Neural crest cell (in vitro differentiated cells): ENCODE data around the gene SERPINB8. TPM values are rescaled to one million over a fixed set of nuclear protein-coding genes. Genes with fewer than 3 reads are reported as not detected.
A peak's percentile ranks its signal among the peaks of the same experiment; 100 is the strongest.

ENCODE experiments used
- DNase-seq: peaks from one replicate; pipeline ENCODE4 v3.0.0; 2021; ENCODE audit warnings: low read depth, mixed read lengths, low spot score
- H3K27ac Mint-ChIP-seq: one replicate; pipeline ENCODE4 v1.8.0; 2021; ENCODE audit warnings: mild to moderate bottlenecking, mixed read lengths; ENCODE audit not compliant: unreplicated experiment
- H3K27me3 Mint-ChIP-seq: 2 replicates; pipeline ENCODE4 v1.8.0; 2021; ENCODE audit warnings: low read depth, mild to moderate bottlenecking, mixed read lengths
- H3K36me3 Mint-ChIP-seq: 2 replicates; pipeline ENCODE4 v1.8.0; 2021; ENCODE audit warnings: low read depth, mild to moderate bottlenecking, mixed read lengths
- H3K4me1 Mint-ChIP-seq: 2 replicates; pipeline ENCODE4 v1.8.0; 2021; ENCODE audit warnings: mixed read lengths
- H3K4me3 Mint-ChIP-seq: one replicate; pipeline ENCODE4 v1.8.0; 2021; ENCODE audit warnings: mild to moderate bottlenecking, mixed read lengths
- H3K9me3 Mint-ChIP-seq: 2 replicates; pipeline ENCODE4 v1.8.0; 2021; ENCODE audit warnings: mixed read lengths
- total RNA-seq: library from RNA; stranded (reverse); gene quantifications from 2 replicates; pipeline ENCODE4 v1.2.1, GENCODE V29; 2021
- TF ChIP-seq, protein P1 (sequence below): fragments of 200-600 bp; sonication (generic); conservative IDR thresholded peaks from 2 replicates; pipeline ENCODE4 v1.5.0; 2021; ENCODE audit warnings: antibody characterized with exemption, mild to moderate bottlenecking

Gene SERPINB8
- total RNA-seq, 1 donor from 2014 or later = 3.7 TPM

DNA sequence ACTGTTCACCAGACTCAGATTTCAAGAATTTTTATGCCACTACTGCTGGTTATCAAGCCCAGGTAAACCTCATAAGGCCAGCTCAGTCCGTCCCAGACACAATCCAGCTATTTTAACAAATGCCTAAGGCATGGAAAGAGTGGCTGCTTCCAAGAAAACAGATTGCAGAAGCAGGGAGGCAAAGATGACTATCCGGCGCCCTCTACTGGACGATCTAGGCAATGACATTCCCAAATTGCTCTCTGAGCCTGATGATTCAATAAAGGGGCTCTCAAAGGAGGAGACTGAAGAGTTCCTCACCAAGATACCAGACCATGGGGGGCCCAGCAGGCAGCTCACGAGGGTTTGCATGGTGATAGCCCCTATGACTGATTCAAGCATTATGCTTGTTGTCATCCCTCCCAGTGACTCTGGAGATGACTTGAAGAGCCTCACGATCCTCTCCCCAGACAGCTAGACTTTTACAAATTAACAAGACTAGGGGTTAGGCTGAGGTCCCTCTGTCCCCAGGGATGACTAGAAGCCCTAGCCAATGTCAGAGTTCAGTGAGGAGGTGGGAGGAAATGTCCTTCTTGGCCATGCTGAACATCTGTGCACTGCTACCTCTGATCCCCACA lies 25.0 kb downstream of the SERPINB8 start:
- peaks cover 15% of the 10 kb centered on the region for H3K9me3 Mint-ChIP-seq
- DNase-seq = peak; percentile 55

DNA sequence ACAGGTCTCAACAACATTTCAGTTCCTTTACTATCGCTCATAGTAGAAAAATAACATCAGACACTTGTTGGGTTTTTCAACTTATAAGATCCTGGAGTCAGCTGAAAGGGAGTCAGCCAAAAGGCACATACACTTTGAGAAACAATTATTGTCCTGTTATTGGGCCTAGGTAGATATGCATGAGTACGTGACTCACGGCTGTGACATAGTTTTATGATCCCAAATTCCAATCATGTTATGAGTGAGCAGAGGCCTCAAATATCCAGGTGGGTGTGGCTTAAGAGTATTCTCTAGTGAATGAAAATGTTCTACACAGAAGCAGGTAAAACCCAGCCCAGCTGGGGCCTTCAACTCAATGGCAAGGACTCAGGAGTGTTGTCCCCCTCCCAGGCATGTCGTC lies 27.2 kb downstream of the SERPINB8 start:
- peaks cover 17% of the 10 kb centered on the region for H3K9me3 Mint-ChIP-seq
- H3K4me1 Mint-ChIP-seq = no peaks in the 10 kb centered on the region
- no peak for DNase-seq
- H3K4me3 Mint-ChIP-seq = no peak overlapping the region
- H3K27ac Mint-ChIP-seq = no peak overlapping the region
- TF ChIP-seq, protein P1, sequence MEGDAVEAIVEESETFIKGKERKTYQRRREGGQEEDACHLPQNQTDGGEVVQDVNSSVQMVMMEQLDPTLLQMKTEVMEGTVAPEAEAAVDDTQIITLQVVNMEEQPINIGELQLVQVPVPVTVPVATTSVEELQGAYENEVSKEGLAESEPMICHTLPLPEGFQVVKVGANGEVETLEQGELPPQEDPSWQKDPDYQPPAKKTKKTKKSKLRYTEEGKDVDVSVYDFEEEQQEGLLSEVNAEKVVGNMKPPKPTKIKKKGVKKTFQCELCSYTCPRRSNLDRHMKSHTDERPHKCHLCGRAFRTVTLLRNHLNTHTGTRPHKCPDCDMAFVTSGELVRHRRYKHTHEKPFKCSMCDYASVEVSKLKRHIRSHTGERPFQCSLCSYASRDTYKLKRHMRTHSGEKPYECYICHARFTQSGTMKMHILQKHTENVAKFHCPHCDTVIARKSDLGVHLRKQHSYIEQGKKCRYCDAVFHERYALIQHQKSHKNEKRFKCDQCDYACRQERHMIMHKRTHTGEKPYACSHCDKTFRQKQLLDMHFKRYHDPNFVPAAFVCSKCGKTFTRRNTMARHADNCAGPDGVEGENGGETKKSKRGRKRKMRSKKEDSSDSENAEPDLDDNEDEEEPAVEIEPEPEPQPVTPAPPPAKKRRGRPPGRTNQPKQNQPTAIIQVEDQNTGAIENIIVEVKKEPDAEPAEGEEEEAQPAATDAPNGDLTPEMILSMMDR = no peak
- H3K27me3 Mint-ChIP-seq = no peaks in the 10 kb centered on the region
- peaks cover 16% of the 10 kb centered on the region for H3K36me3 Mint-ChIP-seq

More for the DNA sequence above, 25.0 kb downstream of the SERPINB8 start:
- Mint-ChIP-seq H3K27ac (no peak overlapping the region), H3K4me3 (no peak overlapping the region), H3K36me3 (peaks cover 20% of the 10 kb centered on the region), H3K4me1 (no peaks in the 10 kb centered on the region), H3K27me3 (no peaks in the 10 kb centered on the region)
- TF ChIP-seq, protein P1 = peak; percentile 86

DNA sequence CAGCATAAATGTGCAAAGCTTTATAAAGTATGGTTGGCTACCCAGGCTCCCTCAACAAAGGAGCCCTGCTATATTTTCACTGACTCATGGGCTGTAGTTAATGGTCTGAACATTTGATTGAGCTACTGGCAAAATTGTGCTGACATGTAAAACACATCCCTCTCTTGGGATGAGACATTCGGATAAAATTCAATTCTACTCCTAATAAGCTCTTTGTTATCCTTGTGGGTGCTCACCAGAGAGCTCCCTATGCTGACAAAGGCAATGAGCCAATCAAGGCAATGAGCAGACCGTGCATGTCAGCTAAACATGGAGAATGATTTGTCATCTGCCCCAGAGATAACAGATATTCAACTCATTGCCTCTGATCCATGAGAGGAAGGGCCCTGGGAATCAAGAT lies 27.7 kb downstream of the SERPINB8 start:
- TF ChIP-seq, protein P1 = no peak
- Mint-ChIP-seq H3K36me3 (peaks cover 13% of the 10 kb centered on the region), H3K27me3 (no peaks in the 10 kb centered on the region), H3K4me3 (no peak overlapping the region), H3K9me3 (peaks cover 14% of the 10 kb centered on the region), H3K27ac (no peak overlapping the region), H3K4me1 (no peaks in the 10 kb centered on the region)
- DNase-seq = no peak

DNA sequence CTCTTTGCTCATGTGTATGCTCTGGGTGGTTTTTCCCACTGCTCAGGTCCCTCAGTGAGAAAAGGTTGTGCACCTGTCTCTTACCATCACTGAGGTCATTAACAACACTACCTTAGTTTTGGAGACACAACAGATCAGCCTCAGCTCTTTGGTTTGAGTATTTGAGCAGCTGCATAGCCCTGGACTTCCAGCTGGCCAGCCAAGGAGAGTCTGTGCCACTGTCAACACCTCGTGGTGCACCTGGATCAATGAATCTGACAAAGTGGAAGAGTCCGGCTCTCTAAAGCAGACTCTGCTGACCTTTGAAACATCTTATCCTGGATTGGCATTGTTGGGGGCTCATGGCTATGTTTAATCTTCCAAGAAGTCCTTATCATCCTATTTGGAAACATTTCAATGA lies 30.0 kb downstream of the SERPINB8 start:
- peaks cover 7% of the 10 kb centered on the region for H3K36me3 Mint-ChIP-seq
- no peak for DNase-seq
- H3K27ac Mint-ChIP-seq = no peak overlapping the region
- TF ChIP-seq, protein P1 = no peak
- H3K4me3 Mint-ChIP-seq = no peak overlapping the region
- H3K9me3 Mint-ChIP-seq = peaks cover 7% of the 10 kb centered on the region
- no peaks in the 10 kb centered on the region for H3K4me1 Mint-ChIP-seq
- no peaks in the 10 kb centered on the region for H3K27me3 Mint-ChIP-seq

DNA sequence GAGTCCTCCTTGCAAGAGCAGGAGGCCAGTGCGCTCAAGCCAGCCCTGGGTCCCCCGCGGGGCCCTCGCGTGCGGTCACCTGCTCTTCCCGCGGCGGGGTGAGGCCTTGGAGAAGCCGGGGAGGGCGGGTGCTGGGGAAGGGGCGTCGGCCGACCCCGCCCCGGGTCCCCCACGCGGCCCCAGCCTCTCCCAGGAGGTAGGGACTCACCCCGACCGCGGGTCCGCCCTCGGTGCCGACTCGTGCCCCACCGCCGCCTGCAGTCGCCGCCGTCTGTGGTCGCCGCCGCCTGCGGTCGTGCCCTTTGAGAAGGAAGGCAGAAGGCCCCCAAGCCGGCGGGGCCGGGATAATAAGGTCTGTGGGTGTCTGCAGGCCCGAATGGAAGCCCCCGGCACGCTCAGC lies 32.7 kb downstream of the SERPINB8 start:
- no peaks in the 10 kb centered on the region for H3K36me3 Mint-ChIP-seq

More for the DNA sequence above, 32.7 kb downstream of the SERPINB8 start:
- Mint-ChIP-seq H3K4me3 (no peak overlapping the region), H3K27ac (no peak overlapping the region), H3K9me3 (peaks cover 2% of the 10 kb centered on the region), H3K4me1 (no peaks in the 10 kb centered on the region), H3K27me3 (no peaks in the 10 kb centered on the region)
- DNase-seq = no peak
- TF ChIP-seq, protein P1 = no peak
